ENCODE data around the gene IMMP2L. TPM values are rescaled to one million over a fixed set of nuclear protein-coding genes. Genes with fewer than 3 reads are reported as not detected.
A peak's percentile ranks its signal among the peaks of the same experiment; 100 is the strongest.

Gene IMMP2L
- total and polyA plus RNA-seq, 4 donors: 9.2 to 34.7 (median 11.1) TPM

GRCh38 chr7:110774071-110774470 lies 788.2 kb downstream of the IMMP2L start:
- Histone ChIP-seq H3K27me3 (ENCODE audit: control insufficient read depth in 3 of 3, insufficient read depth in 3 of 3, low read length in 2 of 3) (no peaks in the 10 kb centered on the region), H3K27ac (ENCODE audit: low read depth in 1 of 2, low read length in 1 of 2) (no peak overlapping the region), H3K36me3 (ENCODE audit: control insufficient read depth in 4 of 4, insufficient read depth in 4 of 4, low read length in 4 of 4) (no peaks in the 10 kb centered on the region), H3K9ac (ENCODE audit: insufficient read depth in 1 of 2, low read length in 2 of 2) (no peak overlapping the region), H3K4me1 (ENCODE audit: control insufficient read depth in 5 of 5, insufficient read depth in 5 of 5, low read length in 5 of 5) (peaks cover 0 to 5% (median 0%) of the 10 kb centered on the region in 5 donors), H3K4me3 (no peak overlapping the region), H3K9me3 (ENCODE audit: control insufficient read depth in 4 of 4, insufficient read depth in 3 of 4, low read length in 3 of 4) (no peaks in the 10 kb centered on the region)
- 68 to 75% methylated on average over 1 of the region's 1 CpG for WGBS, 2 donors
- ATAC-seq (ENCODE audit: insufficient read depth, low FRiP score): no peak
- no peak for TF ChIP-seq CTCF (IDR thresholded peaks at IDR 0.05; ENCODE audit: control extremely low read depth, extremely low read depth)
- DNase-seq: peak in 2 of 3 donors; percentile 50 to 77

- no peak overlapping the region for H3K9ac ChIP-seq (ENCODE audit: insufficient read depth in 1 of 2, low read length in 2 of 2)
- no peak for ATAC-seq (ENCODE audit: insufficient read depth, low FRiP score)
- DNase-seq: no peak
- TF ChIP-seq CTCF (IDR thresholded peaks at IDR 0.05; ENCODE audit: control extremely low read depth, extremely low read depth): no peak
- 91 to 96% methylated on average over 3 of the region's 3 CpGs for WGBS, 2 donors
- no peaks in the 10 kb centered on the region for H3K9me3 ChIP-seq (ENCODE audit: control insufficient read depth in 4 of 4, insufficient read depth in 3 of 4, low read length in 3 of 4)
- H3K27me3 ChIP-seq (ENCODE audit: control insufficient read depth in 3 of 3, insufficient read depth in 3 of 3, low read length in 2 of 3): no peaks in the 10 kb centered on the region
- H3K4me1 ChIP-seq (ENCODE audit: control insufficient read depth in 5 of 5, insufficient read depth in 5 of 5, low read length in 5 of 5): peaks cover 0 to 5% (median 0%) of the 10 kb centered on the region in 5 donors
- no peak overlapping the region for H3K4me3 ChIP-seq
- no peaks in the 10 kb centered on the region for H3K36me3 ChIP-seq (ENCODE audit: control insufficient read depth in 4 of 4, insufficient read depth in 4 of 4, low read length in 4 of 4)
- no peak overlapping the region for H3K27ac ChIP-seq (ENCODE audit: low read depth in 1 of 2, low read length in 1 of 2)
Observed at GRCh38 chr7:110772615-110773014, 789.7 kb downstream of the IMMP2L start.

- Histone ChIP-seq H3K4me3 (no peak overlapping the region), H3K36me3 (ENCODE audit: control insufficient read depth in 4 of 4, insufficient read depth in 4 of 4, low read length in 4 of 4) (no peaks in the 10 kb centered on the region), H3K9ac (ENCODE audit: insufficient read depth in 1 of 2, low read length in 2 of 2) (no peak overlapping the region), H3K9me3 (ENCODE audit: control insufficient read depth in 4 of 4, insufficient read depth in 3 of 4, low read length in 3 of 4) (no peaks in the 10 kb centered on the region), H3K27me3 (ENCODE audit: control insufficient read depth in 3 of 3, insufficient read depth in 3 of 3, low read length in 2 of 3) (no peaks in the 10 kb centered on the region), H3K4me1 (ENCODE audit: control insufficient read depth in 5 of 5, insufficient read depth in 5 of 5, low read length in 5 of 5) (peaks cover 0 to 11% (median 0%) of the 10 kb centered on the region in 5 donors), H3K27ac (ENCODE audit: low read depth in 1 of 2, low read length in 1 of 2) (no peak overlapping the region)
- 92 to 93% methylated on average over 3 of the region's 3 CpGs for WGBS, 2 donors
- no peak for TF ChIP-seq CTCF (IDR thresholded peaks at IDR 0.05; ENCODE audit: control extremely low read depth, extremely low read depth)
- ATAC-seq (ENCODE audit: insufficient read depth, low FRiP score) (no peak), DNase-seq (no peak)
Observed at GRCh38 chr7:110771717-110772116, 790.6 kb downstream of the IMMP2L start.

GRCh38 chr7:110767550-110768110 lies 794.7 kb downstream of the IMMP2L start:
- Histone ChIP-seq H3K36me3 (ENCODE audit: control insufficient read depth in 4 of 4, insufficient read depth in 4 of 4, low read length in 4 of 4) (no peaks in the 10 kb centered on the region), H3K9ac (ENCODE audit: insufficient read depth in 1 of 2, low read length in 2 of 2) (no peak overlapping the region), H3K4me3 (no peak overlapping the region), H3K27ac (ENCODE audit: low read depth in 1 of 2, low read length in 1 of 2) (no peak overlapping the region), H3K4me1 (ENCODE audit: control insufficient read depth in 5 of 5, insufficient read depth in 5 of 5, low read length in 5 of 5) (peaks cover 0 to 13% (median under 1%) of the 10 kb centered on the region in 5 donors), H3K27me3 (ENCODE audit: control insufficient read depth in 3 of 3, insufficient read depth in 3 of 3, low read length in 2 of 3) (no peaks in the 10 kb centered on the region), H3K9me3 (ENCODE audit: control insufficient read depth in 4 of 4, insufficient read depth in 3 of 4, low read length in 3 of 4) (no peaks in the 10 kb centered on the region)
- ATAC-seq (ENCODE audit: insufficient read depth, low FRiP score) (no peak), DNase-seq (peak in 1 of 3 donors; percentile 6)
- WGBS, 2 donors: 83 to 91% methylated on average over 3 of the region's 3 CpGs
- TF ChIP-seq CTCF (IDR thresholded peaks at IDR 0.05; ENCODE audit: control extremely low read depth, extremely low read depth): no peak

Data from lung (tissue), 12 donors.